Measurements from ENCODE around the gene API5. TPM values are rescaled to one million over a fixed set of nuclear protein-coding genes. Genes with fewer than 3 reads are reported as not detected.

The API5 gene
- total RNA-seq, 1 experiment from 2014 or later: 142 TPM

GRCh38 chr11:43358801-43359421 is 47.1 kb downstream of the API5 start, which contains the start of gene TTC17:
Gene TTC17 (plus strand): TSS chr11:43358920. CDS start chr11:43358955, 35 bp downstream.
- ChIA-PET CTCF (interaction anchor here (0.7 to 2.9 kb wide), 4 partner anchors 47 to 90 kb away, joined by 3 to 22 read pairs (median 4); partner anchors contain the start of gene API5), POLR2A (interaction anchor here (0.7 to 1.5 kb wide), 5 partner anchors 12 to 64 kb away, joined by 3 to 5 read pairs (median 3); partner anchors contain the start of gene API5)
- Mint-ChIP-seq H3K36me3 (peaks cover 4% of the 10 kb centered on the region; the same call in 1 of the 2 replicates), H3K27ac (peak within 1 kb of the TSS; percentile 96), H3K27me3 (ENCODE audit: low read depth) (0 out of 2 replicates have a peak, but pooled peaks cover 4% of the 10 kb centered on the region), H3K9me3 (peaks cover 4% of the 10 kb centered on the region; the same call in 1 of the 2 replicates), H3K4me3 (peak within 1 kb of the TSS; percentile 95), H3K4me1 (peaks cover 28% of the 10 kb centered on the region)
- ATAC-seq (peak; percentile 94), DNase-seq (ENCODE audit: low spot score) (peak; percentile 95)
- peak; percentile 68 for TF ChIP-seq MAX (CRISPR knock-in tag; IDR thresholded peaks at IDR 0.05)
- TF ChIP-seq, protein P1, sequence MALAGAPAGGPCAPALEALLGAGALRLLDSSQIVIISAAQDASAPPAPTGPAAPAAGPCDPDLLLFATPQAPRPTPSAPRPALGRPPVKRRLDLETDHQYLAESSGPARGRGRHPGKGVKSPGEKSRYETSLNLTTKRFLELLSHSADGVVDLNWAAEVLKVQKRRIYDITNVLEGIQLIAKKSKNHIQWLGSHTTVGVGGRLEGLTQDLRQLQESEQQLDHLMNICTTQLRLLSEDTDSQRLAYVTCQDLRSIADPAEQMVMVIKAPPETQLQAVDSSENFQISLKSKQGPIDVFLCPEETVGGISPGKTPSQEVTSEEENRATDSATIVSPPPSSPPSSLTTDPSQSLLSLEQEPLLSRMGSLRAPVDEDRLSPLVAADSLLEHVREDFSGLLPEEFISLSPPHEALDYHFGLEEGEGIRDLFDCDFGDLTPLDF (CRISPR knock-in tag; IDR thresholded peaks at IDR 0.05): no peak
- 0 out of 2 replicates have a peak, but pooled peaks have one; percentile 54 for TF ChIP-seq TCF7 (CRISPR knock-in tag; IDR thresholded peaks at IDR 0.05; ENCODE audit: low read depth)
- TF ChIP-seq TEAD4 (CRISPR knock-in tag; IDR thresholded peaks at IDR 0.05): peak; percentile 14; the same call in 1 of the 2 replicates
- TF ChIP-seq, protein P2, sequence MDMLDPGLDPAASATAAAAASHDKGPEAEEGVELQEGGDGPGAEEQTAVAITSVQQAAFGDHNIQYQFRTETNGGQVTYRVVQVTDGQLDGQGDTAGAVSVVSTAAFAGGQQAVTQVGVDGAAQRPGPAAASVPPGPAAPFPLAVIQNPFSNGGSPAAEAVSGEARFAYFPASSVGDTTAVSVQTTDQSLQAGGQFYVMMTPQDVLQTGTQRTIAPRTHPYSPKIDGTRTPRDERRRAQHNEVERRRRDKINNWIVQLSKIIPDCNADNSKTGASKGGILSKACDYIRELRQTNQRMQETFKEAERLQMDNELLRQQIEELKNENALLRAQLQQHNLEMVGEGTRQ (CRISPR knock-in tag; IDR thresholded peaks at IDR 0.05): peak; percentile 39; the same call in 1 of the 2 replicates
- TF ChIP-seq, protein P3, sequence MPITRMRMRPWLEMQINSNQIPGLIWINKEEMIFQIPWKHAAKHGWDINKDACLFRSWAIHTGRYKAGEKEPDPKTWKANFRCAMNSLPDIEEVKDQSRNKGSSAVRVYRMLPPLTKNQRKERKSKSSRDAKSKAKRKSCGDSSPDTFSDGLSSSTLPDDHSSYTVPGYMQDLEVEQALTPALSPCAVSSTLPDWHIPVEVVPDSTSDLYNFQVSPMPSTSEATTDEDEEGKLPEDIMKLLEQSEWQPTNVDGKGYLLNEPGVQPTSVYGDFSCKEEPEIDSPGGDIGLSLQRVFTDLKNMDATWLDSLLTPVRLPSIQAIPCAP (CRISPR knock-in tag; IDR thresholded peaks at IDR 0.05): no peak
- TF ChIP-seq, protein P4, sequence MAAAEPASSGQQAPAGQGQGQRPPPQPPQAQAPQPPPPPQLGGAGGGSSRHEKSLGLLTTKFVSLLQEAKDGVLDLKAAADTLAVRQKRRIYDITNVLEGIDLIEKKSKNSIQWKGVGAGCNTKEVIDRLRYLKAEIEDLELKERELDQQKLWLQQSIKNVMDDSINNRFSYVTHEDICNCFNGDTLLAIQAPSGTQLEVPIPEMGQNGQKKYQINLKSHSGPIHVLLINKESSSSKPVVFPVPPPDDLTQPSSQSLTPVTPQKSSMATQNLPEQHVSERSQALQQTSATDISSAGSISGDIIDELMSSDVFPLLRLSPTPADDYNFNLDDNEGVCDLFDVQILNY (CRISPR knock-in tag; IDR thresholded peaks at IDR 0.05): peak; percentile 82
- 0 out of 2 replicates have a peak, but pooled peaks have one; percentile 68 for TF ChIP-seq ZBTB43 (CRISPR knock-in tag; IDR thresholded peaks at IDR 0.05)
- 0 out of 2 replicates have a peak, but pooled peaks have one; percentile 52 for TF ChIP-seq ZNF263 (CRISPR knock-in tag; IDR thresholded peaks at IDR 0.05; ENCODE audit: low read depth)
- TF ChIP-seq, protein P5, sequence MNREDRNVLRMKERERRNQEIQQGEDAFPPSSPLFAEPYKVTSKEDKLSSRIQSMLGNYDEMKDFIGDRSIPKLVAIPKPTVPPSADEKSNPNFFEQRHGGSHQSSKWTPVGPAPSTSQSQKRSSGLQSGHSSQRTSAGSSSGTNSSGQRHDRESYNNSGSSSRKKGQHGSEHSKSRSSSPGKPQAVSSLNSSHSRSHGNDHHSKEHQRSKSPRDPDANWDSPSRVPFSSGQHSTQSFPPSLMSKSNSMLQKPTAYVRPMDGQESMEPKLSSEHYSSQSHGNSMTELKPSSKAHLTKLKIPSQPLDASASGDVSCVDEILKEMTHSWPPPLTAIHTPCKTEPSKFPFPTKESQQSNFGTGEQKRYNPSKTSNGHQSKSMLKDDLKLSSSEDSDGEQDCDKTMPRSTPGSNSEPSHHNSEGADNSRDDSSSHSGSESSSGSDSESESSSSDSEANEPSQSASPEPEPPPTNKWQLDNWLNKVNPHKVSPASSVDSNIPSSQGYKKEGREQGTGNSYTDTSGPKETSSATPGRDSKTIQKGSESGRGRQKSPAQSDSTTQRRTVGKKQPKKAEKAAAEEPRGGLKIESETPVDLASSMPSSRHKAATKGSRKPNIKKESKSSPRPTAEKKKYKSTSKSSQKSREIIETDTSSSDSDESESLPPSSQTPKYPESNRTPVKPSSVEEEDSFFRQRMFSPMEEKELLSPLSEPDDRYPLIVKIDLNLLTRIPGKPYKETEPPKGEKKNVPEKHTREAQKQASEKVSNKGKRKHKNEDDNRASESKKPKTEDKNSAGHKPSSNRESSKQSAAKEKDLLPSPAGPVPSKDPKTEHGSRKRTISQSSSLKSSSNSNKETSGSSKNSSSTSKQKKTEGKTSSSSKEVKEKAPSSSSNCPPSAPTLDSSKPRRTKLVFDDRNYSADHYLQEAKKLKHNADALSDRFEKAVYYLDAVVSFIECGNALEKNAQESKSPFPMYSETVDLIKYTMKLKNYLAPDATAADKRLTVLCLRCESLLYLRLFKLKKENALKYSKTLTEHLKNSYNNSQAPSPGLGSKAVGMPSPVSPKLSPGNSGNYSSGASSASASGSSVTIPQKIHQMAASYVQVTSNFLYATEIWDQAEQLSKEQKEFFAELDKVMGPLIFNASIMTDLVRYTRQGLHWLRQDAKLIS (CRISPR knock-in tag; IDR thresholded peaks at IDR 0.05; ENCODE audit: borderline replicate concordance): no peak
- TF ChIP-seq GRHL2 (CRISPR knock-in tag; IDR thresholded peaks at IDR 0.05; ENCODE audit: insufficient replicate concordance, severe bottlenecking): no peak
- 0 out of 2 replicates have a peak, but pooled peaks have one; percentile 33 for TF ChIP-seq ZNF138 (CRISPR knock-in tag; conservative IDR thresholded peaks at IDR 0.05)
- TF ChIP-seq FOXK1 (CRISPR knock-in tag; IDR thresholded peaks at IDR 0.05): peak; percentile 85; the same call in 1 of the 2 replicates
- TF ChIP-seq, protein P6, sequence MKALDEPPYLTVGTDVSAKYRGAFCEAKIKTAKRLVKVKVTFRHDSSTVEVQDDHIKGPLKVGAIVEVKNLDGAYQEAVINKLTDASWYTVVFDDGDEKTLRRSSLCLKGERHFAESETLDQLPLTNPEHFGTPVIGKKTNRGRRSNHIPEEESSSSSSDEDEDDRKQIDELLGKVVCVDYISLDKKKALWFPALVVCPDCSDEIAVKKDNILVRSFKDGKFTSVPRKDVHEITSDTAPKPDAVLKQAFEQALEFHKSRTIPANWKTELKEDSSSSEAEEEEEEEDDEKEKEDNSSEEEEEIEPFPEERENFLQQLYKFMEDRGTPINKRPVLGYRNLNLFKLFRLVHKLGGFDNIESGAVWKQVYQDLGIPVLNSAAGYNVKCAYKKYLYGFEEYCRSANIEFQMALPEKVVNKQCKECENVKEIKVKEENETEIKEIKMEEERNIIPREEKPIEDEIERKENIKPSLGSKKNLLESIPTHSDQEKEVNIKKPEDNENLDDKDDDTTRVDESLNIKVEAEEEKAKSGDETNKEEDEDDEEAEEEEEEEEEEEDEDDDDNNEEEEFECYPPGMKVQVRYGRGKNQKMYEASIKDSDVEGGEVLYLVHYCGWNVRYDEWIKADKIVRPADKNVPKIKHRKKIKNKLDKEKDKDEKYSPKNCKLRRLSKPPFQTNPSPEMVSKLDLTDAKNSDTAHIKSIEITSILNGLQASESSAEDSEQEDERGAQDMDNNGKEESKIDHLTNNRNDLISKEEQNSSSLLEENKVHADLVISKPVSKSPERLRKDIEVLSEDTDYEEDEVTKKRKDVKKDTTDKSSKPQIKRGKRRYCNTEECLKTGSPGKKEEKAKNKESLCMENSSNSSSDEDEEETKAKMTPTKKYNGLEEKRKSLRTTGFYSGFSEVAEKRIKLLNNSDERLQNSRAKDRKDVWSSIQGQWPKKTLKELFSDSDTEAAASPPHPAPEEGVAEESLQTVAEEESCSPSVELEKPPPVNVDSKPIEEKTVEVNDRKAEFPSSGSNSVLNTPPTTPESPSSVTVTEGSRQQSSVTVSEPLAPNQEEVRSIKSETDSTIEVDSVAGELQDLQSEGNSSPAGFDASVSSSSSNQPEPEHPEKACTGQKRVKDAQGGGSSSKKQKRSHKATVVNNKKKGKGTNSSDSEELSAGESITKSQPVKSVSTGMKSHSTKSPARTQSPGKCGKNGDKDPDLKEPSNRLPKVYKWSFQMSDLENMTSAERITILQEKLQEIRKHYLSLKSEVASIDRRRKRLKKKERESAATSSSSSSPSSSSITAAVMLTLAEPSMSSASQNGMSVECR (CRISPR knock-in tag; IDR thresholded peaks at IDR 0.05; ENCODE audit: borderline replicate concordance): peak; percentile 51; the same call in 1 of the 2 replicates
- TF ChIP-seq, protein P7, sequence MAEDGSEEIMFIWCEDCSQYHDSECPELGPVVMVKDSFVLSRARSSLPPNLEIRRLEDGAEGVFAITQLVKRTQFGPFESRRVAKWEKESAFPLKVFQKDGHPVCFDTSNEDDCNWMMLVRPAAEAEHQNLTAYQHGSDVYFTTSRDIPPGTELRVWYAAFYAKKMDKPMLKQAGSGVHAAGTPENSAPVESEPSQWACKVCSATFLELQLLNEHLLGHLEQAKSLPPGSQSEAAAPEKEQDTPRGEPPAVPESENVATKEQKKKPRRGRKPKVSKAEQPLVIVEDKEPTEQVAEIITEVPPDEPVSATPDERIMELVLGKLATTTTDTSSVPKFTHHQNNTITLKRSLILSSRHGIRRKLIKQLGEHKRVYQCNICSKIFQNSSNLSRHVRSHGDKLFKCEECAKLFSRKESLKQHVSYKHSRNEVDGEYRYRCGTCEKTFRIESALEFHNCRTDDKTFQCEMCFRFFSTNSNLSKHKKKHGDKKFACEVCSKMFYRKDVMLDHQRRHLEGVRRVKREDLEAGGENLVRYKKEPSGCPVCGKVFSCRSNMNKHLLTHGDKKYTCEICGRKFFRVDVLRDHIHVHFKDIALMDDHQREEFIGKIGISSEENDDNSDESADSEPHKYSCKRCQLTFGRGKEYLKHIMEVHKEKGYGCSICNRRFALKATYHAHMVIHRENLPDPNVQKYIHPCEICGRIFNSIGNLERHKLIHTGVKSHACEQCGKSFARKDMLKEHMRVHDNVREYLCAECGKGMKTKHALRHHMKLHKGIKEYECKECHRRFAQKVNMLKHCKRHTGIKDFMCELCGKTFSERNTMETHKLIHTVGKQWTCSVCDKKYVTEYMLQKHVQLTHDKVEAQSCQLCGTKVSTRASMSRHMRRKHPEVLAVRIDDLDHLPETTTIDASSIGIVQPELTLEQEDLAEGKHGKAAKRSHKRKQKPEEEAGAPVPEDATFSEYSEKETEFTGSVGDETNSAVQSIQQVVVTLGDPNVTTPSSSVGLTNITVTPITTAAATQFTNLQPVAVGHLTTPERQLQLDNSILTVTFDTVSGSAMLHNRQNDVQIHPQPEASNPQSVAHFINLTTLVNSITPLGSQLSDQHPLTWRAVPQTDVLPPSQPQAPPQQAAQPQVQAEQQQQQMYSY (CRISPR knock-in tag; IDR thresholded peaks at IDR 0.05): no peak; the same call in 1 of the 2 replicates
- no peak for TF ChIP-seq OVOL2 (CRISPR knock-in tag; IDR thresholded peaks at IDR 0.05; ENCODE audit: borderline replicate concordance)
- no peak for TF ChIP-seq NFYB (CRISPR knock-in tag; conservative IDR thresholded peaks at IDR 0.05; ENCODE audit: low read depth)

Data from WTC11 (cell line).